ENCODE data around the gene RERE.

RERE gene

DNA sequence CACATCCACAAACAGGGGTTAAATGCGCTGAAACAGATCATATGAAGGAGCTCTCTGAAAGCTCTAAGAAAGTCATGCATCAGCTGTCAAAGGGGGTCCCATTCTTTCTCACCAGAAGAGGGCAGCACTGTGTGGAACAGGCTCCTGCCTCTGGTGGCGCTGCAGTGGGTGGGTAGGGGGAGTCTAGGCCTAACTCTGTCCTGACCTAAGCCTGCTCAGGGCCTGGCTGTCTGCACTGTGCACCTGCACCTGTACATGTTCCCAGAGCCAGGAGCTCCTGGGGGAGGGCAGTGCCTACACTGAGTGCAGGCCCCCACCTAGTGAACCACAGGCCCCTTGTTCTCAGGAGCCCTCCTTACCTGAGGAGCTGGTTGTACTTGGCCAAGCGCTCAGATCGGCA lies 45.1 kb upstream of the RERE start:
- TF ChIP-seq, protein P1, sequence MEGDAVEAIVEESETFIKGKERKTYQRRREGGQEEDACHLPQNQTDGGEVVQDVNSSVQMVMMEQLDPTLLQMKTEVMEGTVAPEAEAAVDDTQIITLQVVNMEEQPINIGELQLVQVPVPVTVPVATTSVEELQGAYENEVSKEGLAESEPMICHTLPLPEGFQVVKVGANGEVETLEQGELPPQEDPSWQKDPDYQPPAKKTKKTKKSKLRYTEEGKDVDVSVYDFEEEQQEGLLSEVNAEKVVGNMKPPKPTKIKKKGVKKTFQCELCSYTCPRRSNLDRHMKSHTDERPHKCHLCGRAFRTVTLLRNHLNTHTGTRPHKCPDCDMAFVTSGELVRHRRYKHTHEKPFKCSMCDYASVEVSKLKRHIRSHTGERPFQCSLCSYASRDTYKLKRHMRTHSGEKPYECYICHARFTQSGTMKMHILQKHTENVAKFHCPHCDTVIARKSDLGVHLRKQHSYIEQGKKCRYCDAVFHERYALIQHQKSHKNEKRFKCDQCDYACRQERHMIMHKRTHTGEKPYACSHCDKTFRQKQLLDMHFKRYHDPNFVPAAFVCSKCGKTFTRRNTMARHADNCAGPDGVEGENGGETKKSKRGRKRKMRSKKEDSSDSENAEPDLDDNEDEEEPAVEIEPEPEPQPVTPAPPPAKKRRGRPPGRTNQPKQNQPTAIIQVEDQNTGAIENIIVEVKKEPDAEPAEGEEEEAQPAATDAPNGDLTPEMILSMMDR (IDR thresholded peaks at IDR 0.05; ENCODE audit: low read length, missing control alignments) = peak; percentile 67
- no peak for DNase-seq (ENCODE audit: low read depth)
- H3K4me3 ChIP-seq (replicated peaks; ENCODE audit: low read depth, low read length) = no peak overlapping the region

GRCh38 chr1:8860738-8861516 lies 43.5 kb upstream of the RERE start:
- H3K4me3 ChIP-seq (replicated peaks; ENCODE audit: low read depth, low read length) = no peak overlapping the region
- TF ChIP-seq, protein P1 (IDR thresholded peaks at IDR 0.05; ENCODE audit: low read length, missing control alignments) = no peak
- DNase-seq (ENCODE audit: low read depth) = no peak

GRCh38 chr1:8858888-8859706 lies 41.7 kb upstream of the RERE start:
- no peak overlapping the region for H3K4me3 ChIP-seq (replicated peaks; ENCODE audit: low read depth, low read length)
- TF ChIP-seq, protein P1 (IDR thresholded peaks at IDR 0.05; ENCODE audit: low read length, missing control alignments) = peak; percentile 67
- peak; percentile 78 for DNase-seq (ENCODE audit: low read depth)

GRCh38 chr1:8858112-8858668 lies 40.8 kb upstream of the RERE start:
- TF ChIP-seq, protein P1 (IDR thresholded peaks at IDR 0.05; ENCODE audit: low read length, missing control alignments) = no peak
- peak; percentile 90 for DNase-seq (ENCODE audit: low read depth)
- no peak overlapping the region for H3K4me3 ChIP-seq (replicated peaks; ENCODE audit: low read depth, low read length)

GRCh38 chr1:8856689-8857412 lies 39.4 kb upstream of the RERE start:
- TF ChIP-seq, protein P1 (IDR thresholded peaks at IDR 0.05; ENCODE audit: low read length, missing control alignments) = no peak
- H3K4me3 ChIP-seq (replicated peaks; ENCODE audit: low read depth, low read length) = no peak overlapping the region
- no peak for DNase-seq (ENCODE audit: low read depth)

- H3K4me3 ChIP-seq (replicated peaks; ENCODE audit: low read depth, low read length) = no peak overlapping the region
- TF ChIP-seq, protein P1 (IDR thresholded peaks at IDR 0.05; ENCODE audit: low read length, missing control alignments) = no peak
- DNase-seq (ENCODE audit: low read depth) = no peak
These were observed 36.8 kb upstream of the RERE start for GRCh38 chr1:8854240-8854639.
